Hepatocyte (in vitro differentiated cells): ENCODE measurements around the gene GNB1L.

ENCODE experiments used
- CTCF ChIP-seq: fragments of 200-600 bp; sonication (generic); IDR thresholded peaks from 2 replicates; pipeline ENCODE4 v1.5.1; 2016; ENCODE audit warnings: antibody characterized with exemption, mild to moderate bottlenecking; ENCODE audit not compliant: poor library complexity
- EZH2phosphoT487 ChIP-seq: fragments of 200-600 bp; sonication (generic); IDR thresholded peaks from one replicate; pipeline ENCODE4 v1.6.1; 2018; ENCODE audit warnings: antibody characterized with exemption, mild to moderate bottlenecking, low read depth, moderate library complexity; ENCODE audit not compliant: unreplicated experiment, severe bottlenecking

- no peak for TF ChIP-seq CTCF
- TF ChIP-seq EZH2phosphoT487 = no peak
Observed at GRCh38 chr22:19874307-19875060, 19.8 kb upstream of the GNB1L start.
